ENCODE results near the gene CLCN6. TPM values are rescaled to one million over a fixed set of nuclear protein-coding genes. Genes with fewer than 3 reads are reported as not detected.

The CLCN6 gene
- total and polyA plus RNA-seq, 12 donors, result 12.0 to 29.2 (median 23.5) TPM

DNA sequence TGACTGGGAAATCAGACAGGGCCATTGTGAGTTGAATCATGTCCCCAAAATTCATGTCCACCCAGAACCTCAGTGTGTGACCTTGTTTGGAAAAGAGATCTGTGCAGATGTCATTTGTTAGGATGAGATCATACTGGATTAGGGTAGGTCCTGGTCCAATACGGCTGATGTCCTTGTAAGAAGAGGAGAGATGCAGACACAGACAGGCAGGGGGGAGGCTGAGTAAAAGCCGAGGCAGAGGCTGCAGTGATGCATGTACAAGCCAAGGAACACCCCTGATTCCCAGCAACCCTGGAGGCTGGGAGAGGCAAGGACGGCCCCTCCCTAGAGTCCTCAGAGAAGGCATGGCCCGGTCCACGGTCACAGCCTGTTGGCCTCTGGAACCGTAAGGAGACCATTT lies 68.6 kb downstream of the CLCN6 start:
- intact Hi-C loops (cut with DNase I), result no loop called here
- no peak overlapping the region for H3K4me3 ChIP-seq
- H3K27me3 ChIP-seq, result no peaks in the 10 kb centered on the region
- H3K36me3 ChIP-seq (replicated peaks in 1 of 2), result no peaks in the 10 kb centered on the region
- TF ChIP-seq, protein P1, sequence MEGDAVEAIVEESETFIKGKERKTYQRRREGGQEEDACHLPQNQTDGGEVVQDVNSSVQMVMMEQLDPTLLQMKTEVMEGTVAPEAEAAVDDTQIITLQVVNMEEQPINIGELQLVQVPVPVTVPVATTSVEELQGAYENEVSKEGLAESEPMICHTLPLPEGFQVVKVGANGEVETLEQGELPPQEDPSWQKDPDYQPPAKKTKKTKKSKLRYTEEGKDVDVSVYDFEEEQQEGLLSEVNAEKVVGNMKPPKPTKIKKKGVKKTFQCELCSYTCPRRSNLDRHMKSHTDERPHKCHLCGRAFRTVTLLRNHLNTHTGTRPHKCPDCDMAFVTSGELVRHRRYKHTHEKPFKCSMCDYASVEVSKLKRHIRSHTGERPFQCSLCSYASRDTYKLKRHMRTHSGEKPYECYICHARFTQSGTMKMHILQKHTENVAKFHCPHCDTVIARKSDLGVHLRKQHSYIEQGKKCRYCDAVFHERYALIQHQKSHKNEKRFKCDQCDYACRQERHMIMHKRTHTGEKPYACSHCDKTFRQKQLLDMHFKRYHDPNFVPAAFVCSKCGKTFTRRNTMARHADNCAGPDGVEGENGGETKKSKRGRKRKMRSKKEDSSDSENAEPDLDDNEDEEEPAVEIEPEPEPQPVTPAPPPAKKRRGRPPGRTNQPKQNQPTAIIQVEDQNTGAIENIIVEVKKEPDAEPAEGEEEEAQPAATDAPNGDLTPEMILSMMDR (IDR thresholded peaks at IDR 0.05), result no peak
- TF ChIP-seq POLR2A (IDR thresholded peaks at IDR 0.05), result no peak
- H3K4me1 ChIP-seq (replicated peaks in 1 of 2), result no peaks in the 10 kb centered on the region
- H3K9me3 ChIP-seq (replicated peaks in 1 of 3), result no peaks in the 10 kb centered on the region
- peak overlapping the region in 2 of 5 donors; percentile 17 to 30 for H3K27ac ChIP-seq
- WGBS, 4 donors, result 58 to 74% (median 68%) methylated on average over 6 of the region's 6 CpGs
- no peak for DNase-seq

DNA sequence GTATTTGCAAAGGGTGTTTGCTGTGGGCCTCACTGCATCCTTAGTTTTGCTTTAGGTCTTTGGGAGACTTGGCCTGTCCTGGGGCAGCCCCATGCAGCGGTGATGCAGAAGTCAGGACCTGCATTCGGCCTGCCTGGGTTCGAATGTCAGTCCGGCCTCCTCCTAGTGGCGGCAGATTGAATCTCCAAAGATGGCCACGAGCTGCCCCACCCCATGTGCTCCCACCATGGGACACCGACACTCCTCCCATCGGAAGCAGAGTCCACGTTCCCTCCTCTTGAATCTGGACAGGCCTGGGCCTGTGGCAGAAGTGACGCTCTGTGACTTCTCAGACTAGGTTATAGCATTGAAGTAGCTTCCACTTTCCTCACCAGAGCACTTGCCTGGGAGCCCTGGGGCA lies 69.1 kb downstream of the CLCN6 start:
- 83 to 89% (median 88%) methylated on average over 7 to 10 of the region's 10 CpGs for WGBS, 4 donors
- no peaks in the 10 kb centered on the region for H3K4me1 ChIP-seq (replicated peaks in 1 of 2)
- peak overlapping the region in 2 of 5 donors; percentile 17 to 30 for H3K27ac ChIP-seq
- TF ChIP-seq POLR2A (IDR thresholded peaks at IDR 0.05), result no peak
- TF ChIP-seq, protein P1 (IDR thresholded peaks at IDR 0.05), result no peak
- no peaks in the 10 kb centered on the region for H3K27me3 ChIP-seq
- DNase-seq, result no peak
- intact Hi-C loops (cut with DNase I), result no loop called here
- H3K36me3 ChIP-seq (replicated peaks in 1 of 2), result no peaks in the 10 kb centered on the region
- no peak overlapping the region for H3K4me3 ChIP-seq
- no peaks in the 10 kb centered on the region for H3K9me3 ChIP-seq (replicated peaks in 1 of 3)

DNA sequence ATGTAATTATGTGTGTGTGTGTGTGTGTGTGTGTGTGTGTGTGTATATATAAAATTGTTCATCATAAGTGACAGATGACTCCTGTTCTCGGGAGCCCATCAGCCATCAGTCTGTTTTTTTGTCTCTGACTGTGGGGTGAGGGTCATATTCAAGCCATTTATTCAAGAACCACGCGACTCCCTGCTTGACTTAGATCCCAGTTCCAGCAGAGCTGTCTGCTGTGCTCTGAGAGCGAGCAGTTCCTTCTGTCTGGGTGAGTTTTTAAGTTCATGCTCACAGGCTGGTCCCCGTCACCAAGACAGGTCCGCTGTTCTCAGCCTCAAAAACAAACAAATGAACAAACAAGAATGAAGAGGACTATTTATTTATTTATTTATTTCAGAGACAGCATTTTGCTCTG lies 71.1 kb downstream of the CLCN6 start:
- Histone ChIP-seq H3K36me3 (replicated peaks in 1 of 2) (no peaks in the 10 kb centered on the region), H3K27me3 (no peaks in the 10 kb centered on the region), H3K4me1 (replicated peaks in 1 of 2) (no peaks in the 10 kb centered on the region), H3K9me3 (replicated peaks in 1 of 3) (no peaks in the 10 kb centered on the region), H3K27ac (no peak overlapping the region), H3K4me3 (no peak overlapping the region)
- intact Hi-C loops (cut with DNase I), result no loop called here
- no peak for DNase-seq
- TF ChIP-seq POLR2A (IDR thresholded peaks at IDR 0.05), result no peak
- TF ChIP-seq, protein P1 (IDR thresholded peaks at IDR 0.05), result no peak
- WGBS, 4 donors, result 55 to 59% (median 56%) methylated on average over 6 of the region's 6 CpGs

DNA sequence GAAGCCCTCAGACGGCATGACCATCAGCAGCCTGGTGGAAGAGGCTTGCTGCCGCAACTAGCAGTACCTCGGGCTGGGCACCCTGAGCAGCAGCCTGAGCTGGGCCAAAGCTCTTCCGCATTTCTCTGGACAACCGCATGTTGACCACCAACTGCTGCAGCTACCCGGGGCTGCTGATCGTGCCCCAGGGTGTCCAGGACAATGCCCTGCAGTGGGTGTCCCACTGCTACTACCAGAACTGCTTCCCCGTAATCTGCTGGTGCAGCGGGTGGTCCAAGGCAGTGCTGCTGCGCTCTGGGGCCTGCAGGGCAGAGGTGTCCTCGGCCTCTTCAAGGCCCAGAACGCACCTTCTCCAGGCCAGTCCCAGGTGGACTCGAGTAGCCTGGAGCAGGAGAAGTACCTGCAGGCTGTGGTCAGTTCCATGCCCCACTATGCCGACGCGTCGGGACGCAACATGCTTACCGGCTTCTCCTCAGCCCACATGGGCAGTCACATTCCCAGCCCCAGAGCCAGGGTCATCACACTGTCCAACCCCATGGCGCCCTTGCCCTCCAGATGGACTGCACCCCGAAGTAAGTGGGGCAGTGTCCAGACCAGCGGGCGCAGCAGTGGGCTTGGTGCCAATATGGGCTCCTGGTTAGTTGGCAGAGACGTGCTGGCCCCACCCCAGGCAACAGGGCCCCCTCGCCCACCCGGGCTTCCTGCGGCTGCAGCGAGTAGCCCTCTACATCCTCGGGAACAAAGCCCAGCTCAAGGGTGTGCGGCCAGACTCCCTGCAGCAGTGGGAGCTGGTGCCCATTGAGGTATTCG lies 72.3 kb downstream of the CLCN6 start:
- Histone ChIP-seq H3K9me3 (replicated peaks in 1 of 3) (no peaks in the 10 kb centered on the region), H3K27ac (no peak overlapping the region), H3K4me1 (replicated peaks in 1 of 2) (peaks cover 4 to 7% of the 10 kb centered on the region in 2 donors), H3K4me3 (no peak overlapping the region), H3K36me3 (replicated peaks in 1 of 2) (no peaks in the 10 kb centered on the region), H3K27me3 (no peaks in the 10 kb centered on the region)
- DNase-seq, result no peak
- TF ChIP-seq POLR2A (IDR thresholded peaks at IDR 0.05), result no peak
- TF ChIP-seq, protein P1 (IDR thresholded peaks at IDR 0.05), result no peak
- intact Hi-C loops (cut with DNase I), result no loop called here
- WGBS, 4 donors, result 83 to 87% (median 84%) methylated on average over 6 to 31 of the region's 31 CpGs; no CpG with 5 or more reads in 1 of the 4 donors

Data from adrenal gland (tissue), 12 donors.